H1 (cell line): ENCODE measurements around the gene PRDX2. TPM values are rescaled to one million over a fixed set of nuclear protein-coding genes. Genes with fewer than 3 reads are reported as not detected.

Source experiments
- CTCF ChIA-PET: fragments of 300-600 bp; sonication (Branson Sonifier 250); formaldehyde crosslinking; loops from one replicate; lab custom pipeline; 2021; ENCODE audit not compliant: partially characterized antibody; lab: Charles Lee
- POLR2A ChIA-PET: fragments of 300-600 bp; sonication (Branson Sonifier 250); formaldehyde crosslinking; loops from one replicate; lab custom pipeline; 2021; ENCODE audit warnings: inconsistent platforms; ENCODE audit not compliant: partially characterized antibody; lab: Charles Lee
- DNase-seq, 2 experiments: peaks; one replicate each; pipeline versions ENCODE4 v3.0.0 to v3.0.0-alpha.2; 2010 to 2022; ENCODE audit warnings: low spot score in 2 of 2, low read depth in 1 of 2, mixed read lengths in 1 of 2
- FAIRE-seq: peaks from 2 replicates; lab custom pipeline; 2011; peaks lifted over from hg19 to GRCh38; lab: Jason Lieb, UNC
- H2AFZ ChIP-seq: 2 replicates; pipeline ENCODE4 v1.8.1; 2012; ENCODE audit warnings: low read length, inconsistent platforms
- H2AK5ac ChIP-seq: 2 replicates; pipeline ENCODE4 v1.6.1; 2013; ENCODE audit warnings: low read depth, low read length
- H2BK120ac ChIP-seq: replicated peaks from 2 replicates; pipeline ENCODE3; 2013; ENCODE audit warnings: low read depth, low read length, inconsistent platforms
- H2BK12ac ChIP-seq: 2 replicates; pipeline ENCODE4 v1.6.1; 2013; ENCODE audit warnings: low read depth, low read length
- H2BK15ac ChIP-seq: 2 replicates; pipeline ENCODE4 v1.6.1; 2013; ENCODE audit warnings: low read length
- H2BK20ac ChIP-seq: 2 replicates; pipeline ENCODE4 v1.6.1; 2013; ENCODE audit warnings: low read length
- H2BK5ac ChIP-seq: 2 replicates; pipeline ENCODE4 v1.6.1; 2013; ENCODE audit warnings: low read depth, low read length
- H3K14ac ChIP-seq: 2 replicates; pipeline ENCODE4 v1.6.1; 2013; ENCODE audit warnings: inconsistent platforms; ENCODE audit not compliant: insufficient read length
- H3K18ac ChIP-seq: 2 replicates; pipeline ENCODE4 v1.6.1; 2013; ENCODE audit warnings: low read length; ENCODE audit errors: extremely low read depth
- H3K23ac ChIP-seq: 2 replicates; pipeline ENCODE4 v1.6.1; 2013; ENCODE audit warnings: inconsistent platforms; ENCODE audit not compliant: insufficient read length
- H3K23me2 ChIP-seq: 2 replicates; pipeline ENCODE4 v1.6.1; 2013; ENCODE audit warnings: low read depth, low read length
- H3K27ac ChIP-seq: 2 replicates; pipeline ENCODE4 v1.6.1; 2011; ENCODE audit warnings: low read depth, low read length, inconsistent platforms
- H3K27me3 ChIP-seq, 4 experiments: replicated peaks in 1 of 4; 1 replicate in 1 of 4; 2 replicates in 3 of 4; pipeline versions ENCODE4 v1.6.1 to v1.8.1; 2011 to 2013; ENCODE audit warnings: low read length in 3 of 4, mild to moderate bottlenecking in 3 of 4, inconsistent platforms in 2 of 4, mixed read lengths in 2 of 4, moderate library complexity in 1 of 4; ENCODE audit not compliant: control insufficient read depth in 3 of 4, insufficient read depth in 3 of 4; ENCODE audit errors: extremely low read depth in 1 of 4
- H3K36me3 ChIP-seq, 4 experiments: 2 replicates each; pipeline versions ENCODE4 v1.6.1 to v1.8.1; 2011 to 2013; ENCODE audit warnings: mild to moderate bottlenecking in 4 of 4, low read length in 3 of 4, moderate library complexity in 2 of 4, control low read depth in 1 of 4, inconsistent platforms in 1 of 4; ENCODE audit not compliant: insufficient read depth in 4 of 4, control insufficient read depth in 2 of 4
- H3K4ac ChIP-seq: replicated peaks from 2 replicates; pipeline ENCODE3; 2013; ENCODE audit warnings: low read length, low read depth, mixed read lengths, inconsistent platforms; ENCODE audit not compliant: insufficient read length
- H3K4me1 ChIP-seq, 4 experiments: replicated peaks in 1 of 4; 1 replicate in 1 of 4; 2 replicates in 3 of 4; pipeline versions ENCODE4 v1.6.1 to v1.8.1; 2011 to 2013; ENCODE audit warnings: low read length in 3 of 4, inconsistent platforms in 2 of 4, mixed read lengths in 1 of 4; ENCODE audit not compliant: insufficient read depth in 4 of 4, control insufficient read depth in 3 of 4
- H3K4me2 ChIP-seq, 2 experiments: 2 replicates each; pipeline versions ENCODE4 v1.6.1 to v1.8.1; 2011 to 2013; ENCODE audit warnings: low read depth in 2 of 2, low read length in 2 of 2, control low read depth in 1 of 2, inconsistent platforms in 1 of 2, mild to moderate bottlenecking in 1 of 2; ENCODE audit not compliant: insufficient read depth in 1 of 2
- H3K4me3 ChIP-seq, 4 experiments: fragments of 200-600, 300-600 bp in 1 of 4; sonication (generic), shearing (Covaris generic), sonication (Bioruptor Twin) in 1 of 4; 2 replicates each; pipeline versions ENCODE4 v1.5.1 to v1.8.1; 2011 to 2016; ENCODE audit warnings: low read length in 4 of 4, low read depth in 3 of 4, control low read depth in 2 of 4, inconsistent platforms in 2 of 4, mild to moderate bottlenecking in 2 of 4, mixed read lengths in 1 of 4, moderate library complexity in 1 of 4; ENCODE audit not compliant: insufficient read depth in 2 of 4; ENCODE audit errors: extremely low read depth in 1 of 4
- H3K56ac ChIP-seq: replicated peaks from 2 replicates; pipeline ENCODE3; 2013; ENCODE audit warnings: low read depth, mild to moderate bottlenecking, mixed read lengths, low read length, inconsistent platforms; ENCODE audit not compliant: insufficient read length
- H3K79me1 ChIP-seq: 2 replicates; pipeline ENCODE4 v1.6.1; 2013; ENCODE audit warnings: low read depth, low read length, control low read depth
- H3K79me2 ChIP-seq, 2 experiments: 2 replicates each; pipeline versions ENCODE4 v1.6.1 to v1.8.1; 2012 to 2013; ENCODE audit warnings: low read length in 2 of 2, mild to moderate bottlenecking in 2 of 2, inconsistent platforms in 1 of 2; ENCODE audit not compliant: insufficient read depth in 2 of 2, control insufficient read depth in 1 of 2
- H3K9ac ChIP-seq, 4 experiments: replicated peaks in 1 of 4; 1 replicate in 1 of 4; 2 replicates in 3 of 4; pipeline versions ENCODE4 v1.6.1 to v1.8.1; 2011 to 2013; ENCODE audit warnings: low read depth in 3 of 4, low read length in 3 of 4, control low read depth in 2 of 4, mild to moderate bottlenecking in 2 of 4, moderate library complexity in 2 of 4, inconsistent platforms in 1 of 4; ENCODE audit errors: extremely low read depth in 1 of 4
- H3K9me3 ChIP-seq, 2 experiments: 2 replicates each; pipeline versions ENCODE4 v1.6.1 to v1.8.1; 2012 to 2013; ENCODE audit warnings: mild to moderate bottlenecking in 2 of 2, moderate library complexity in 2 of 2, control low read depth in 1 of 2, inconsistent platforms in 1 of 2, low read depth in 1 of 2, low read length in 1 of 2, mixed read lengths in 1 of 2; ENCODE audit not compliant: insufficient read depth in 2 of 2
- H4K20me1 ChIP-seq, 2 experiments: replicated peaks in 1 of 2; 2 replicates each; pipeline versions ENCODE3 to v1.8.1; 2011 to 2013; ENCODE audit warnings: inconsistent platforms in 2 of 2, low read length in 2 of 2, mild to moderate bottlenecking in 1 of 2; ENCODE audit not compliant: insufficient read depth in 2 of 2, control insufficient read depth in 1 of 2
- H4K5ac ChIP-seq: 2 replicates; pipeline ENCODE4 v1.6.1; 2013; ENCODE audit warnings: low read length, low read depth, mixed read lengths, inconsistent platforms; ENCODE audit not compliant: insufficient read length
- H4K8ac ChIP-seq: 2 replicates; pipeline ENCODE4 v1.8.0; 2013; ENCODE audit warnings: mild to moderate bottlenecking, moderate library complexity, low read length, inconsistent platforms; ENCODE audit not compliant: insufficient read depth; ENCODE audit errors: extremely low read depth
- H4K91ac ChIP-seq: replicated peaks from 2 replicates; pipeline ENCODE3; 2013; ENCODE audit warnings: low read length, mixed read lengths, inconsistent platforms; ENCODE audit not compliant: insufficient read length
- KDM1A ChIP-seq: fragments of 200-600, 300-600 bp; sonication (generic); IDR thresholded peaks from 2 replicates; pipeline ENCODE4 v1.7.1; 2016; ENCODE audit warnings: mild to moderate bottlenecking, low read length, borderline replicate concordance
- MAX ChIP-seq: IDR thresholded peaks from 2 replicates; pipeline ENCODE4 v1.6.1; 2012; ENCODE audit warnings: inconsistent platforms
- TEAD4 ChIP-seq: IDR thresholded peaks from 2 replicates; pipeline ENCODE4 v1.6.1; 2012; ENCODE audit warnings: low read depth, low read length, inconsistent platforms, mixed read lengths
- WGBS, 2 experiments: shearing (Covaris generic) in 1 of 2; methylation state at CpG; one replicate each; pipeline versions ENCODE4 v1.1.6 to v1.1.7; 2013 to 2015; ENCODE audit warnings: low lambda C conversion rate in 2 of 2, mixed read lengths in 2 of 2, inconsistent platforms in 1 of 2, low coverage in 1 of 2, missing lambda C conversion rate in 1 of 2; ENCODE audit not compliant: insufficient replicate concordance in 2 of 2, insufficient coverage in 1 of 2, insufficient read length in 1 of 2; ENCODE audit errors: extremely low coverage in 1 of 2, missing lambda C conversion rate in 1 of 2; 5-methylcytosine and 5-hydroxymethylcytosine counted together
- polyA plus RNA-seq, 7 experiments: library from polyadenylated mRNA; depleted of rRNA in 3 of 7; stranded (reverse) in 5 of 7; unstranded in 2 of 7; fragments of >200 nt in 5 of 7; fragments of 200-250 nt in 2 of 7; gene quantifications; 1 replicate in 5 of 7; 2 replicates in 1 of 7; 4 replicates in 1 of 7; pipeline versions ENCODE4 v1.2.1 to v1.2.3, GENCODE V29; 2011 to 2013; ENCODE audit warnings: missing spikeins in 2 of 7, mixed read lengths in 2 of 7
- total RNA-seq: library from RNA; stranded (reverse); fragmentation: NEBNext Ultra II Directional; extraction: Animal tissue kit (Norgen Biotek cat#: 25700); gene quantifications from 2 replicates; pipeline ENCODE4 v1.2.1, GENCODE V29; 2021

Gene PRDX2
- total and polyA plus RNA-seq, 2 of the 8 experiments (the other 6 are each of a cell fraction or from before 2014, with no cell fraction given), result 380 to 748 TPM

DNA sequence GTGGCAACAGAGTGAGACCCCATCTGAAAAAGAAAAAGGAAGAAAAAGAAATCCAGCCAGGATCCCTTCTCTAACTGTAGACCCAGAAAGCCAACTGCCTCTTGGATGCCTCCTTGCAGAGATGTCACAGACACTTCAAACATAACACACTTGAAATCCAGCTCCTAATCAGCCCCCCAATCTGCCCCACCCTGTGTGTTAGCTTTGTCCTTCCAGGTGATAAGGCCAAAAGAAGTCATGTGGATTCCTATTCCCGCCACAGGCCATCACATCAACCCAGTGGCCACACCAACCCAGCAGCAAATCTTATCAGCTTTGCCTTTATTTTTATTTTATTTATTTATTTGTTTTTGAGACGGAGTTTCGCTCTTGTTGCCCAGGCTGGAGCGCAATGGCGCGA is 41.9 kb downstream of the PRDX2 start:
- no peaks in the 10 kb centered on the region for H3K79me1 ChIP-seq

More for the DNA sequence above, 41.9 kb downstream of the PRDX2 start:
- no peak overlapping the region for H4K91ac ChIP-seq
- no peak overlapping the region for H3K27ac ChIP-seq
- no peak overlapping the region for H4K8ac ChIP-seq
- H3K27me3 ChIP-seq, result no peaks in the 10 kb centered on the region; a peak in 1 of 7 replicates
- no peak overlapping the region for H3K9ac ChIP-seq
- no peak overlapping the region for H4K5ac ChIP-seq
- H2AK5ac ChIP-seq, result no peak overlapping the region
- peaks cover 0 to 2% of the 10 kb centered on the region in 2 experiments for H4K20me1 ChIP-seq
- CTCF ChIA-PET, result interaction anchor here (0.7 to 17.5 kb wide), 17 partner anchors 9 to 114 kb away, joined by 3 to 288 read pairs (median 10); partner anchors contain the start of genes BEST2, GET3, HOOK2 and JUNB
- H2BK20ac ChIP-seq, result no peak overlapping the region
- POLR2A ChIA-PET, result interaction anchor here (0.6 to 9.2 kb wide), 15 partner anchors 7 to 88 kb away, joined by 3 to 70 read pairs (median 9); partner anchors contain the start of genes BEST2, FBXW9, GET3 and JUNB
- no peak overlapping the region for H3K18ac ChIP-seq
- H3K79me2 ChIP-seq, result no peaks in the 10 kb centered on the region
- H3K4me3 ChIP-seq, result no peak overlapping the region
- H3K4me1 ChIP-seq, result peaks cover 0 to 6% (median 2%) of the 10 kb centered on the region in 4 experiments; a peak in 3 of 7 replicates
- no peak overlapping the region for H2BK5ac ChIP-seq
- no peak overlapping the region for H3K56ac ChIP-seq
- H3K23ac ChIP-seq, result no peak overlapping the region
- H2AFZ ChIP-seq, result no peak overlapping the region
- 93% methylated on average over 6 of the region's 6 CpGs; no CpG with 5 or more reads in 1 of the 2 experiments for WGBS, 2 experiments
- H2BK12ac ChIP-seq, result no peak overlapping the region
- TF ChIP-seq MAX, result no peak
- TF ChIP-seq KDM1A, result no peak
- no peak for TF ChIP-seq TEAD4
- peaks cover 7 to 20% (median 14%) of the 10 kb centered on the region in 4 experiments for H3K36me3 ChIP-seq
- H3K4ac ChIP-seq, result no peak overlapping the region
- H3K9me3 ChIP-seq, result no peaks in the 10 kb centered on the region
- no peak overlapping the region for H2BK120ac ChIP-seq
- peaks cover 2% of the 10 kb centered on the region; the same call in 1 of the 2 replicates for H3K23me2 ChIP-seq
- DNase-seq (no peak), FAIRE-seq (no peak)
- H3K14ac ChIP-seq, result no peak overlapping the region
- H3K4me2 ChIP-seq, result no peak overlapping the region
- H2BK15ac ChIP-seq, result no peak overlapping the region
